ENCODE data around the gene NCAM1. TPM values are rescaled to one million over a fixed set of nuclear protein-coding genes. Genes with fewer than 3 reads are reported as not detected.

NCAM1 gene
- total RNA-seq, 1 experiment from 2014 or later: 12.0 TPM

- ChIA-PET POLR2A (ENCODE audit: low non-redundant PET) (no interaction called here), CTCF (no interaction called here)
- Histone ChIP-seq H3K36me3 (ENCODE audit: insufficient read depth, low read length, poor library complexity, severe bottlenecking) (no peaks in the 10 kb centered on the region), H3K4me1 (ENCODE audit: insufficient read depth, low read length, poor library complexity, severe bottlenecking) (no peaks in the 10 kb centered on the region), H3K9me3 (ENCODE audit: low read depth, low read length, poor library complexity, severe bottlenecking) (no peaks in the 10 kb centered on the region), H3K27me3 (replicated peaks; ENCODE audit: insufficient read depth, low read depth, low read length, poor library complexity) (no peaks in the 10 kb centered on the region), H3K27ac (ENCODE audit: low read depth, low read length, poor library complexity, severe bottlenecking) (no peak overlapping the region), H3K4me3 (ENCODE audit: low read depth, low read length, poor library complexity, severe bottlenecking) (no peak overlapping the region)
- BruUV-seq (replicated peaks): no TSS peak
- no peak for TF ChIP-seq EZH2 (IDR thresholded peaks at IDR 0.05; ENCODE audit: borderline replicate concordance, low read depth, low read length, poor library complexity, severe bottlenecking)
- TF ChIP-seq CTCF (conservative IDR thresholded peaks at IDR 0.05; ENCODE audit: low read depth, low read length): no peak
- intact Hi-C loops (cut with micrococcal nuclease; ENCODE audit: unreplicated experiment): no loop called here
- DNase-seq (ENCODE audit: low spot score): no peak
Measured at GRCh38 chr11:112941104-112941503, 20.1 kb upstream of the NCAM1 start.

GRCh38 chr11:112942966-112943643, 18.1 kb upstream of the NCAM1 start:
- Histone ChIP-seq H3K4me3 (ENCODE audit: low read depth, low read length, poor library complexity, severe bottlenecking) (no peak overlapping the region), H3K27ac (ENCODE audit: low read depth, low read length, poor library complexity, severe bottlenecking) (no peak overlapping the region), H3K4me1 (ENCODE audit: insufficient read depth, low read length, poor library complexity, severe bottlenecking) (no peaks in the 10 kb centered on the region), H3K36me3 (ENCODE audit: insufficient read depth, low read length, poor library complexity, severe bottlenecking) (no peaks in the 10 kb centered on the region), H3K9me3 (ENCODE audit: low read depth, low read length, poor library complexity, severe bottlenecking) (no peaks in the 10 kb centered on the region), H3K27me3 (replicated peaks; ENCODE audit: insufficient read depth, low read depth, low read length, poor library complexity) (no peaks in the 10 kb centered on the region)
- ChIA-PET POLR2A (ENCODE audit: low non-redundant PET) (no interaction called here), CTCF (no interaction called here)
- DNase-seq (ENCODE audit: low spot score): no peak
- TF ChIP-seq CTCF (conservative IDR thresholded peaks at IDR 0.05; ENCODE audit: low read depth, low read length): no peak
- no peak for TF ChIP-seq EZH2 (IDR thresholded peaks at IDR 0.05; ENCODE audit: borderline replicate concordance, low read depth, low read length, poor library complexity, severe bottlenecking)
- intact Hi-C loops (cut with micrococcal nuclease; ENCODE audit: unreplicated experiment): no loop called here
- no TSS peak for BruUV-seq (replicated peaks)

GRCh38 chr11:112946866-112947265, 14.4 kb upstream of the NCAM1 start:
- POLR2A ChIA-PET (ENCODE audit: low non-redundant PET): no interaction called here
- no TSS peak for BruUV-seq (replicated peaks)
- intact Hi-C loops (cut with micrococcal nuclease; ENCODE audit: unreplicated experiment): no loop called here
- CTCF ChIA-PET: no interaction called here
- no peak for TF ChIP-seq EZH2 (IDR thresholded peaks at IDR 0.05; ENCODE audit: borderline replicate concordance, low read depth, low read length, poor library complexity, severe bottlenecking)
- TF ChIP-seq CTCF (conservative IDR thresholded peaks at IDR 0.05; ENCODE audit: low read depth, low read length): no peak
- Histone ChIP-seq H3K27ac (ENCODE audit: low read depth, low read length, poor library complexity, severe bottlenecking) (no peak overlapping the region), H3K9me3 (ENCODE audit: low read depth, low read length, poor library complexity, severe bottlenecking) (no peaks in the 10 kb centered on the region), H3K27me3 (replicated peaks; ENCODE audit: insufficient read depth, low read depth, low read length, poor library complexity) (no peaks in the 10 kb centered on the region), H3K4me1 (ENCODE audit: insufficient read depth, low read length, poor library complexity, severe bottlenecking) (no peaks in the 10 kb centered on the region), H3K36me3 (ENCODE audit: insufficient read depth, low read length, poor library complexity, severe bottlenecking) (no peaks in the 10 kb centered on the region), H3K4me3 (ENCODE audit: low read depth, low read length, poor library complexity, severe bottlenecking) (no peak overlapping the region)
- no peak for DNase-seq (ENCODE audit: low spot score)
